ENCODE results near the gene CRELD2. TPM values are rescaled to one million over a fixed set of nuclear protein-coding genes. Genes with fewer than 3 reads are reported as not detected.

The CRELD2 gene
- total and polyA plus RNA-seq, 2 experiments from 2014 or later = 35.7 to 47.7 TPM

DNA sequence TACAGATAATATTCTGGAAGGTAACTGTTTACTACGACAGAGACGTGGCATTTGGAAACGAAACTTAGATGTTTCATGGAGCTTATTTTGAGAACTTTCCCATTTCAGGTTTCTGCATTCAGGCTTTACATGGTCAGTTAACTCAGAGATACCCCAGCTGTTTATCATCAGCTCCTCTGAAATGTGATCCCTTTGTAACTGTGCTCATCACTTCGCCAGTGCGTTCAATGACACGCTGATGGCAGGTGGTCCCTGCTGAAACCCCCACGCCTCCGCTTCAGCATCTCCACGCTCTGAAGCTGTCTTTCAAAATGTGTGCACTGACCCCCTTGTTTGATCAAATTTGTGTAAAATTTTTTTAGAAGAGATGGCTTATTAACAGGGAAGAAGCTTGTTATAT lies 30.7 kb upstream of the CRELD2 start:
- peaks cover 96% of the 10 kb centered on the region for H3K36me3 Mint-ChIP-seq (ENCODE audit: low read depth)
- no peaks in the 10 kb centered on the region; the same call in 2 of the 3 replicates for H3K4me1 Mint-ChIP-seq
- peaks cover 14% of the 10 kb centered on the region for H4K20me1 ChIP-seq (replicated peaks; ENCODE audit: insufficient read depth)
- H3K9me3 Mint-ChIP-seq = peaks cover 30% of the 10 kb centered on the region
- H3K4me2 ChIP-seq = no peak overlapping the region
- no peak overlapping the region for H2AFZ ChIP-seq
- TF ChIP-seq EZH2 (IDR thresholded peaks at IDR 0.05; ENCODE audit: low read depth, unreplicated experiment) = no peak
- no peak for TF ChIP-seq ZNF114 (CRISPR knock-in tag; IDR thresholded peaks at IDR 0.05)
- TF ChIP-seq CREB1 (CRISPR knock-in tag; IDR thresholded peaks at IDR 0.05; ENCODE audit: low read depth) = no peak
- TF ChIP-seq, protein P1, sequence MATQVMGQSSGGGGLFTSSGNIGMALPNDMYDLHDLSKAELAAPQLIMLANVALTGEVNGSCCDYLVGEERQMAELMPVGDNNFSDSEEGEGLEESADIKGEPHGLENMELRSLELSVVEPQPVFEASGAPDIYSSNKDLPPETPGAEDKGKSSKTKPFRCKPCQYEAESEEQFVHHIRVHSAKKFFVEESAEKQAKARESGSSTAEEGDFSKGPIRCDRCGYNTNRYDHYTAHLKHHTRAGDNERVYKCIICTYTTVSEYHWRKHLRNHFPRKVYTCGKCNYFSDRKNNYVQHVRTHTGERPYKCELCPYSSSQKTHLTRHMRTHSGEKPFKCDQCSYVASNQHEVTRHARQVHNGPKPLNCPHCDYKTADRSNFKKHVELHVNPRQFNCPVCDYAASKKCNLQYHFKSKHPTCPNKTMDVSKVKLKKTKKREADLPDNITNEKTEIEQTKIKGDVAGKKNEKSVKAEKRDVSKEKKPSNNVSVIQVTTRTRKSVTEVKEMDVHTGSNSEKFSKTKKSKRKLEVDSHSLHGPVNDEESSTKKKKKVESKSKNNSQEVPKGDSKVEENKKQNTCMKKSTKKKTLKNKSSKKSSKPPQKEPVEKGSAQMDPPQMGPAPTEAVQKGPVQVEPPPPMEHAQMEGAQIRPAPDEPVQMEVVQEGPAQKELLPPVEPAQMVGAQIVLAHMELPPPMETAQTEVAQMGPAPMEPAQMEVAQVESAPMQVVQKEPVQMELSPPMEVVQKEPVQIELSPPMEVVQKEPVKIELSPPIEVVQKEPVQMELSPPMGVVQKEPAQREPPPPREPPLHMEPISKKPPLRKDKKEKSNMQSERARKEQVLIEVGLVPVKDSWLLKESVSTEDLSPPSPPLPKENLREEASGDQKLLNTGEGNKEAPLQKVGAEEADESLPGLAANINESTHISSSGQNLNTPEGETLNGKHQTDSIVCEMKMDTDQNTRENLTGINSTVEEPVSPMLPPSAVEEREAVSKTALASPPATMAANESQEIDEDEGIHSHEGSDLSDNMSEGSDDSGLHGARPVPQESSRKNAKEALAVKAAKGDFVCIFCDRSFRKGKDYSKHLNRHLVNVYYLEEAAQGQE (IDR thresholded peaks at IDR 0.05; ENCODE audit: unreplicated experiment) = no peak
- TF ChIP-seq EZH2phosphoT487 (IDR thresholded peaks at IDR 0.05; ENCODE audit: unreplicated experiment) = no peak
- TF ChIP-seq ZNF331 (CRISPR knock-in tag; IDR thresholded peaks at IDR 0.05; ENCODE audit: low read depth) = no peak
- no peak for TF ChIP-seq STAT1 (IDR thresholded peaks at IDR 0.05; ENCODE audit: unreplicated experiment)
- TF ChIP-seq NANOG (IDR thresholded peaks at IDR 0.05; ENCODE audit: borderline replicate concordance) = no peak
- TF ChIP-seq, protein P2, sequence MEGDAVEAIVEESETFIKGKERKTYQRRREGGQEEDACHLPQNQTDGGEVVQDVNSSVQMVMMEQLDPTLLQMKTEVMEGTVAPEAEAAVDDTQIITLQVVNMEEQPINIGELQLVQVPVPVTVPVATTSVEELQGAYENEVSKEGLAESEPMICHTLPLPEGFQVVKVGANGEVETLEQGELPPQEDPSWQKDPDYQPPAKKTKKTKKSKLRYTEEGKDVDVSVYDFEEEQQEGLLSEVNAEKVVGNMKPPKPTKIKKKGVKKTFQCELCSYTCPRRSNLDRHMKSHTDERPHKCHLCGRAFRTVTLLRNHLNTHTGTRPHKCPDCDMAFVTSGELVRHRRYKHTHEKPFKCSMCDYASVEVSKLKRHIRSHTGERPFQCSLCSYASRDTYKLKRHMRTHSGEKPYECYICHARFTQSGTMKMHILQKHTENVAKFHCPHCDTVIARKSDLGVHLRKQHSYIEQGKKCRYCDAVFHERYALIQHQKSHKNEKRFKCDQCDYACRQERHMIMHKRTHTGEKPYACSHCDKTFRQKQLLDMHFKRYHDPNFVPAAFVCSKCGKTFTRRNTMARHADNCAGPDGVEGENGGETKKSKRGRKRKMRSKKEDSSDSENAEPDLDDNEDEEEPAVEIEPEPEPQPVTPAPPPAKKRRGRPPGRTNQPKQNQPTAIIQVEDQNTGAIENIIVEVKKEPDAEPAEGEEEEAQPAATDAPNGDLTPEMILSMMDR (conservative IDR thresholded peaks at IDR 0.05; ENCODE audit: low read depth in 2 of 2) = no peak
- H3K79me2 ChIP-seq (replicated peaks; ENCODE audit: insufficient read depth) = peaks cover 21% of the 10 kb centered on the region
- peaks cover 4% of the 10 kb centered on the region for H3K36me3 ChIP-seq (ENCODE audit: insufficient read depth)
- H3F3A ChIP-seq (replicated peaks; ENCODE audit: low read depth) = no peaks in the 10 kb centered on the region
- ATAC-seq (no peak), DNase-seq (ENCODE audit: low spot score) (no peak)
- H3K9me2 ChIP-seq (ENCODE audit: insufficient read depth) = 0 out of 2 replicates have a peak, but pooled peaks cover 4% of the 10 kb centered on the region
- no peak overlapping the region for H3K4me3 ChIP-seq
- no peak overlapping the region for H3K27ac ChIP-seq (ENCODE audit: low read depth)
- no peaks in the 10 kb centered on the region for H3K27me3 ChIP-seq (ENCODE audit: insufficient read depth)
- peaks cover 3% of the 10 kb centered on the region for H3K27me3 Mint-ChIP-seq (ENCODE audit: insufficient read depth, low read depth, poor library complexity)
- no peak overlapping the region for H3K4me3 Mint-ChIP-seq
- no peak overlapping the region for H3K27ac Mint-ChIP-seq
- no peaks in the 10 kb centered on the region for H3K4me1 ChIP-seq (ENCODE audit: insufficient read depth)

DNA sequence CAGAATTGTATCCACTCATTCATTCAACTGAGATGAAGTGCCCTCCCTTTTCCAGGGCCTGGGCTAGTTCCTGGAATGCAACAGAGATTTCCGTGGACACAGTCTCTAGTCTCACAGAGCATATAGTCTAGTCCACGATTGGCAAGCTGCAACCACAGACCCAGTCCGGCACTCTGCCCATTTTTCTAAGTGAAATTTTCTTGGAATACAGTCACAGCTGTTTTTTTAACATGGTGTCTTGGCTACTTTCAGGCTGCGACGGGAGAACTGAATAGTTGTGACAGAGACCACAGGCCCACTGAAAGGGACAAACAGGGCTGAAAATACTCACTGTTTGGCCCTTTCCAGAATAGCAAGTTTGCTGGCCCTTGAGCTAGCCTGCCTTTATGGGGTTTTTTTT lies 29.4 kb upstream of the CRELD2 start:
- no peak for DNase-seq (ENCODE audit: low spot score)
- Histone ChIP-seq H3K27me3 (ENCODE audit: insufficient read depth) (no peaks in the 10 kb centered on the region), H3K4me3 (no peak overlapping the region), H3K9me2 (ENCODE audit: insufficient read depth) (0 out of 2 replicates have a peak, but pooled peaks cover 4% of the 10 kb centered on the region), H3K4me1 (ENCODE audit: insufficient read depth) (no peaks in the 10 kb centered on the region), H2AFZ (no peak overlapping the region), H3K36me3 (ENCODE audit: insufficient read depth) (peaks cover 4% of the 10 kb centered on the region), H4K20me1 (replicated peaks; ENCODE audit: insufficient read depth) (peaks cover 4% of the 10 kb centered on the region), H3K4me2 (no peak overlapping the region), H3F3A (replicated peaks; ENCODE audit: low read depth) (no peaks in the 10 kb centered on the region), H3K27ac (ENCODE audit: low read depth) (no peak overlapping the region), H3K79me2 (replicated peaks; ENCODE audit: insufficient read depth) (0 out of 2 replicates have a peak, but pooled peaks cover 12% of the 10 kb centered on the region)
- no peak overlapping the region for H3K4me3 Mint-ChIP-seq
- no peak overlapping the region for H3K27ac Mint-ChIP-seq
- no peak for ATAC-seq
- H3K9me3 Mint-ChIP-seq = peaks cover 34% of the 10 kb centered on the region
- no peaks in the 10 kb centered on the region for H3K4me1 Mint-ChIP-seq
- H3K27me3 Mint-ChIP-seq (ENCODE audit: insufficient read depth, low read depth, poor library complexity) = peaks cover 3% of the 10 kb centered on the region
- no peak for TF ChIP-seq EZH2 (IDR thresholded peaks at IDR 0.05; ENCODE audit: low read depth, unreplicated experiment)
- TF ChIP-seq, protein P2 (conservative IDR thresholded peaks at IDR 0.05; ENCODE audit: low read depth in 2 of 2) = no peak
- no peak for TF ChIP-seq EZH2phosphoT487 (IDR thresholded peaks at IDR 0.05; ENCODE audit: unreplicated experiment)
- TF ChIP-seq POLR2AphosphoS5 (IDR thresholded peaks at IDR 0.05; ENCODE audit: low read depth) = no peak
- no peak for TF ChIP-seq CREB1 (CRISPR knock-in tag; IDR thresholded peaks at IDR 0.05; ENCODE audit: low read depth)
- peaks cover 96% of the 10 kb centered on the region for H3K36me3 Mint-ChIP-seq (ENCODE audit: low read depth)

All from GM23338 (cell line).